ENCODE measurements around the gene FTMT.

The FTMT gene

DNA sequence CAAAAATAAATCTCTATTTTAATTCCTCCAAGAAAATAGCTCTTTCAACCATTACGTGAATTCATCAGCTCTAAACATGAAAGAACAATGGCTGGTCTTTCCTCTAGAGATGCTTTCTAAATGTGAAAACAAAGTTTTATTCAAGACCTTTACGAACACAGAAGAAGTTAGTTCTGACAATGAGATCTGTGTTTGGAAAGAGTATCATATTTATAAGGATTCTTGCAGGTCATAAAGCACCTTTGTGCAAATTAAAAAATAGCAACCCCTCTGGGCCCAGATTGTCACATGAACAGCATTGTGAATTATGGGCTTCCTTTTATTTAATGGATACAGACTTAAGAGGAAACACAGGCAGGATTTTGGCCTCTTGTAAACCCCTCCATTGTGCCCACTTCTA lies 17.7 kb upstream of the FTMT start:
- H3K4me1 ChIP-seq = no peaks in the 10 kb centered on the region
- no peaks in the 10 kb centered on the region for H3K36me3 ChIP-seq
- no peaks in the 10 kb centered on the region for H3K27me3 ChIP-seq
- H3K9me3 ChIP-seq = no peaks in the 10 kb centered on the region
- no peak overlapping the region for H3K4me3 ChIP-seq (ENCODE audit: low read depth, low read length)
- TF ChIP-seq, protein P1, sequence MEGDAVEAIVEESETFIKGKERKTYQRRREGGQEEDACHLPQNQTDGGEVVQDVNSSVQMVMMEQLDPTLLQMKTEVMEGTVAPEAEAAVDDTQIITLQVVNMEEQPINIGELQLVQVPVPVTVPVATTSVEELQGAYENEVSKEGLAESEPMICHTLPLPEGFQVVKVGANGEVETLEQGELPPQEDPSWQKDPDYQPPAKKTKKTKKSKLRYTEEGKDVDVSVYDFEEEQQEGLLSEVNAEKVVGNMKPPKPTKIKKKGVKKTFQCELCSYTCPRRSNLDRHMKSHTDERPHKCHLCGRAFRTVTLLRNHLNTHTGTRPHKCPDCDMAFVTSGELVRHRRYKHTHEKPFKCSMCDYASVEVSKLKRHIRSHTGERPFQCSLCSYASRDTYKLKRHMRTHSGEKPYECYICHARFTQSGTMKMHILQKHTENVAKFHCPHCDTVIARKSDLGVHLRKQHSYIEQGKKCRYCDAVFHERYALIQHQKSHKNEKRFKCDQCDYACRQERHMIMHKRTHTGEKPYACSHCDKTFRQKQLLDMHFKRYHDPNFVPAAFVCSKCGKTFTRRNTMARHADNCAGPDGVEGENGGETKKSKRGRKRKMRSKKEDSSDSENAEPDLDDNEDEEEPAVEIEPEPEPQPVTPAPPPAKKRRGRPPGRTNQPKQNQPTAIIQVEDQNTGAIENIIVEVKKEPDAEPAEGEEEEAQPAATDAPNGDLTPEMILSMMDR (IDR thresholded peaks at IDR 0.05; ENCODE audit: low read depth, low read length) = no peak
- DNase-seq = no peak

DNA sequence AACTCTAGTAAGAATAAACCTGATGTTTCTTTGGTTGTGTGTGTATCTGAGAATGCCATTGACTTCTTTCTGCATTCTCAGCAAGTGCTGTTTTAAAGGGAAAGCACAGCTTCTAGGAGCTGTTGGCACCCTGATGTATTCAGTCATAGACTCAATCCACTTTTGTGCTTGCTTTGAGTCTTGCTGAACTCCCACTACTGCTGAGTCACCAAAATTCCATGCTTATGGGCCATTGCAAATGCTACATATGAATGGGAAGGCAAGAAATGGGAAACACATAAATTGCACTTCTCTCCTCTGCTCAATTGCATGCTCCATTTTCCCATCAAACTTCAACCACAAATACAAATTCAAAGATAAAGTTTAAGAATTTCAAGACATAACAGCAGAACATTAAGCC lies 9.8 kb upstream of the FTMT start:
- peaks cover 5% of the 10 kb centered on the region; the same call in 1 of the 2 replicates for H3K4me1 ChIP-seq
- no peak for DNase-seq
- H3K27me3 ChIP-seq = no peaks in the 10 kb centered on the region
- TF ChIP-seq, protein P1 (IDR thresholded peaks at IDR 0.05; ENCODE audit: low read depth, low read length) = no peak
- H3K36me3 ChIP-seq = no peaks in the 10 kb centered on the region
- no peaks in the 10 kb centered on the region for H3K9me3 ChIP-seq
- no peak overlapping the region for H3K4me3 ChIP-seq (ENCODE audit: low read depth, low read length)

DNA sequence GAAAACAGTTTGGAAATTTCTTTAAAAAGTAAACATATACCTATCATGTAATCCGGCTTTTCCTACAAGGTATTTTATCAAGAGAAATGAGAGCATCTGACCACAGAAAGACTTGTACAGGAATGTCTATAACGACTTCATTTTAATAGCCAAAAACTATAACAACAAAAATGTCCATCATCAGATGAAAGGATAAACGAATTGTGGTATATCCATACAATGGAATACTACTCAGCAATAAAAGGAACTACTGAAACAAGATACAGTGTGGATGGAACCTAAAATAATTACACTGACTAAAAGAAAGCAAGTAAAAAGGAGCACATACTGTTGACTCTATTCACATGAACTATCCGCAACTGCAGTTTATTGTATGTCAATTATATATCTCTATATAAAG lies 1.4 kb upstream of the FTMT start:
- no peak overlapping the region for H3K4me3 ChIP-seq (ENCODE audit: low read depth, low read length)
- H3K9me3 ChIP-seq = no peaks in the 10 kb centered on the region
- H3K36me3 ChIP-seq = no peaks in the 10 kb centered on the region
- DNase-seq = no peak
- H3K4me1 ChIP-seq = no peaks in the 10 kb centered on the region
- no peaks in the 10 kb centered on the region for H3K27me3 ChIP-seq
- TF ChIP-seq, protein P1 (IDR thresholded peaks at IDR 0.05; ENCODE audit: low read depth, low read length) = no peak

DNA sequence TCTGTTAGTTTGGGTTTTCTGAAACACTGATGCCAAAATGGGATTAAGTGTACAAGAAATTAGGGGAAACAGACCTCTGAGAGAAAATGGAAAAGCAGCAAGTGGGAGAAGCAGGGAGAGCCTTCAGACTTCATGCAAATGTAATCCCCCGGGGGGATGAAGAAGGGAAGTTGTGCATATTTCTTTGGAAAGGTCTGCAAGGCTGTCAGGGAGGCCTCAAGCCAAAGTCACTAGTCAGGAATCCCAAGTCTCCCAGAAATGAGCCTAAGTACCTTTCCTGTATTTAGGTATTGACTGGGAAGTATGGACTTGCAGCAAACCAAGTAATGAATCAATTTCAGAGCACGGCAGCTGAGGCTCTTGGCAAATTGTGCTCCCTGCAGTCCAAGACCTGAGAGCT lies 2.2 kb downstream of the FTMT start:
- no peaks in the 10 kb centered on the region for H3K4me1 ChIP-seq
- H3K36me3 ChIP-seq = no peaks in the 10 kb centered on the region
- H3K27me3 ChIP-seq = no peaks in the 10 kb centered on the region
- no peak for DNase-seq
- no peaks in the 10 kb centered on the region for H3K9me3 ChIP-seq
- H3K4me3 ChIP-seq (ENCODE audit: low read depth, low read length) = no peak overlapping the region
- TF ChIP-seq, protein P1 (IDR thresholded peaks at IDR 0.05; ENCODE audit: low read depth, low read length) = no peak

DNA sequence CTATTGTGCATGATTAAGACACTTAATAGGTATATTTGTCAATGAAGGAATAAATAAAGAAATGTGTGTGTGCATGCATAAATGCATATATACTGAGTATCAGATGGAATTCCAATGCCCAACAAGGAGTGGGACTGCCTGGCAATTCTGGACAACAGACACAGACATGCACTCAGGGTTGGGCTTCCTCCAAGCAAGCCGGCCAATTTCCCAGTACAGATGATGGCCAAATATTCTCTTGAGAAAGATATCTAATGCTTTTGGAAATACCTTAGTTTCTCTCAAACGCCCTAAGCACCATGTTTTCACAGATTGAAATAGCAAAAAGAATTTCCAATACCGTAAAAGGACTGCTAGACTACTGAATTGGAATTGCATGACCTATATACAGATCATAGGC lies 11.1 kb downstream of the FTMT start:
- H3K9me3 ChIP-seq = no peaks in the 10 kb centered on the region
- no peaks in the 10 kb centered on the region for H3K36me3 ChIP-seq
- H3K4me1 ChIP-seq = no peaks in the 10 kb centered on the region
- no peaks in the 10 kb centered on the region for H3K27me3 ChIP-seq
- DNase-seq = no peak
- TF ChIP-seq, protein P1 (IDR thresholded peaks at IDR 0.05; ENCODE audit: low read depth, low read length) = no peak
- H3K4me3 ChIP-seq (ENCODE audit: low read depth, low read length) = no peak overlapping the region

DNA sequence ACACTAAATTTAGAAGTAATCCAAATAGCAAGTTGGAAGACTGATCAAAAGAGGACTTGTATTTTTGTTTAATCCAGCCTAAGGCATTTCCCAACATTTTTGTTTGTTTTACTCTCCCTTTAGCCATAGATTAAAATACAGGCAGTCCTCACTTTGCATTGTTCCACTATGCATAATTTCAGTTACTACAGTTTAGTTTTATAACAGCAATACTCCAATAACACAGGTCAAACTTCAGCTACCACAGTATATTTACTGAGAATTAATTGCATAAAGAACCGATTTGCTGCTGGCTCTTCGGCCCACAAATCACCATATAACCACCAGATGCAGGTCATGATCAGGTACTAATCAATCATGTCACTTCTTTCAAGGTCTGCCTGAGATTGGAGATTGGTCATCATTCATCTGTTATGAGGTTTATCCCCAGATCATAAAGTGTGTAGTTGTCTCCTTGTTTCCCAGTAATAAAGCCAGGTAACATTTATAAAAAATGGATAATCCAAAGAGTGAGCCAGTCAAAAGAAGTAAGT lies 12.1 kb downstream of the FTMT start:
- Histone ChIP-seq H3K4me3 (ENCODE audit: low read depth, low read length) (no peak overlapping the region), H3K27me3 (no peaks in the 10 kb centered on the region), H3K36me3 (no peaks in the 10 kb centered on the region), H3K9me3 (no peaks in the 10 kb centered on the region), H3K4me1 (no peaks in the 10 kb centered on the region)
- TF ChIP-seq, protein P1 (IDR thresholded peaks at IDR 0.05; ENCODE audit: low read depth, low read length) = no peak
- DNase-seq = no peak
